DOHH2 (cell line): ENCODE results near the gene MEST.
A peak's percentile ranks its signal among the peaks of the same experiment; 100 is the strongest.

Source experiments
- H3F3A ChIP-seq: fragments of 200-600 bp; sonication (generic), shearing (Covaris generic); 2 replicates; pipeline ENCODE4 v1.6.0; 2016; ENCODE audit warnings: antibody characterized with exemption, mild to moderate bottlenecking; ENCODE audit not compliant: control insufficient read depth, insufficient read depth
- H3K27ac ChIP-seq: fragments of 200-600 bp; sonication (generic); 2 replicates; pipeline ENCODE4 v1.5.1; 2014; ENCODE audit warnings: low read depth, mild to moderate bottlenecking, low read length, moderate library complexity
- H3K27me3 ChIP-seq: fragments of 200-600 bp; sonication (generic); 2 replicates; pipeline ENCODE4 v1.6.1; 2014; ENCODE audit warnings: mild to moderate bottlenecking, low read length, mixed read lengths; ENCODE audit not compliant: control insufficient read depth
- H3K36me3 ChIP-seq: fragments of 200-600 bp; sonication (generic); 2 replicates; pipeline ENCODE4 v1.6.1; 2014; ENCODE audit warnings: mild to moderate bottlenecking, low read length, moderate library complexity, mixed read lengths; ENCODE audit not compliant: control insufficient read depth
- H3K4me1 ChIP-seq: fragments of 200-600 bp; sonication (generic); 2 replicates; pipeline ENCODE4 v1.6.1; 2014; ENCODE audit warnings: mild to moderate bottlenecking, low read length, mixed read lengths; ENCODE audit not compliant: control insufficient read depth
- H3K4me2 ChIP-seq: fragments of 200-600 bp; sonication (generic); 2 replicates; pipeline ENCODE4 v1.6.0; 2014; ENCODE audit warnings: mild to moderate bottlenecking, low read length, moderate library complexity
- H3K4me3 ChIP-seq: fragments of 200-600 bp; sonication (generic); 2 replicates; pipeline ENCODE4 v1.5.1; 2014; ENCODE audit warnings: mild to moderate bottlenecking, low read length, mixed read lengths
- H3K79me2 ChIP-seq: fragments of 200-600 bp; sonication (generic); 2 replicates; pipeline ENCODE4 v1.6.1; 2014; ENCODE audit warnings: mild to moderate bottlenecking, low read length, mixed read lengths; ENCODE audit not compliant: control insufficient read depth
- H3K9me2 ChIP-seq: fragments of 200-600 bp; sonication (generic); replicated peaks from 2 replicates; pipeline ENCODE4 v1.6.1; 2014; ENCODE audit warnings: mild to moderate bottlenecking, low read length, mixed read lengths; ENCODE audit not compliant: control insufficient read depth
- H3K9me3 ChIP-seq: fragments of 200-600 bp; sonication (generic); 2 replicates; pipeline ENCODE4 v1.6.1; 2014; ENCODE audit warnings: antibody characterized with exemption, low read length, mixed read lengths; ENCODE audit not compliant: control insufficient read depth, insufficient read depth
- H4K20me1 ChIP-seq: fragments of 200-600 bp; sonication (generic); 2 replicates; pipeline ENCODE4 v1.6.0; 2014; ENCODE audit warnings: low read depth, mild to moderate bottlenecking, antibody characterized with exemption, low read length, moderate library complexity; ENCODE audit not compliant: control insufficient read depth, insufficient read depth
- EZH2phosphoT487 ChIP-seq: fragments of 200-600 bp; sonication (generic); IDR thresholded peaks from 2 replicates; pipeline ENCODE4 v1.6.1; 2017; ENCODE audit warnings: borderline replicate concordance, mild to moderate bottlenecking, antibody characterized with exemption, low read length, moderate library complexity, mixed read lengths
- TF ChIP-seq, protein P1 (sequence below): fragments of 200-600 bp; sonication (generic); IDR thresholded peaks from one replicate; pipeline ENCODE4 v1.5.1; 2014; ENCODE audit warnings: antibody characterized with exemption, mild to moderate bottlenecking, low read depth, low read length; ENCODE audit not compliant: poor library complexity, severe bottlenecking

The MEST gene

DNA sequence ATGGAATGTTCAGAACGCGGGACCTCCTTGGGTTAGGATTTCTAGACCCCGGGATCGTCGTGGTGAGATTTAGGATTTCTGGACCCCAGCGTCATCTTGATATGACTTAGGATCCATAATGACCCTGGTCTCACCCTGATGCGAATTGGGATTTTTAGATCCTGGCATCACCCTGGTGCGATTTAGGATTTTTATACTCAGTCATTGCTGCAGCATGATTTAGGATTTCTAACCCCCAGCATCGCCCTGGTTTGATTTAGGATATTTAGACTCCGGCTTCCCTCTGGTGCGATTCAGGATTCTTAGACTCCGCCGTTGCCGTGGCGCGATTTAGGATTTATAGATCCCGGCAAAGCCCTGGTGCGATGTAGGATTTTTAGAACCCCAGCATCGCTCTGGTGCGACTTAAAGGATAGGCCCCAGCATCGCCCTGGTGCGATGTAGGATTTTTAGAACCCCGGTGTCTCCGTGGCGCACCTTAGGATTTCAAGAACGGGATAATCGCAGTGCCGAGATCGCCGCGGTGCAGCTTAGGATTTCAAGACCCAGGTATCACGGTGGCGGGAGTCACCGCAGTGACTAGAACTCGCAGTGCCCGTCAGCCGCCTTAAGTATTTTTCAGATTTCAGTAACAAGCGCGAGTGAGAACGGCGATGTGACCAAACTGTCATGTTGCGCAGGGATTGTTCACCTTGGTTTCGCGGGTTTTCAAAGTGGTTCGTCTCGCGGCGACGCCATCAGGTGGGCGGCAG lies 814 bp downstream of the MEST start:
- Histone ChIP-seq H3K27me3 (peaks cover 65% of the 10 kb centered on the region), H3K27ac (no peak overlapping the region), H3K36me3 (no peaks in the 10 kb centered on the region), H4K20me1 (no peaks in the 10 kb centered on the region), H3K79me2 (no peaks in the 10 kb centered on the region), H3F3A (no peaks in the 10 kb centered on the region), H3K4me1 (no peaks in the 10 kb centered on the region), H3K4me2 (no peak overlapping the region), H3K9me2 (no peaks in the 10 kb centered on the region), H3K9me3 (peaks cover 25% of the 10 kb centered on the region), H3K4me3 (no peak overlapping the region)
- TF ChIP-seq EZH2phosphoT487 = no peak
- TF ChIP-seq, protein P1, sequence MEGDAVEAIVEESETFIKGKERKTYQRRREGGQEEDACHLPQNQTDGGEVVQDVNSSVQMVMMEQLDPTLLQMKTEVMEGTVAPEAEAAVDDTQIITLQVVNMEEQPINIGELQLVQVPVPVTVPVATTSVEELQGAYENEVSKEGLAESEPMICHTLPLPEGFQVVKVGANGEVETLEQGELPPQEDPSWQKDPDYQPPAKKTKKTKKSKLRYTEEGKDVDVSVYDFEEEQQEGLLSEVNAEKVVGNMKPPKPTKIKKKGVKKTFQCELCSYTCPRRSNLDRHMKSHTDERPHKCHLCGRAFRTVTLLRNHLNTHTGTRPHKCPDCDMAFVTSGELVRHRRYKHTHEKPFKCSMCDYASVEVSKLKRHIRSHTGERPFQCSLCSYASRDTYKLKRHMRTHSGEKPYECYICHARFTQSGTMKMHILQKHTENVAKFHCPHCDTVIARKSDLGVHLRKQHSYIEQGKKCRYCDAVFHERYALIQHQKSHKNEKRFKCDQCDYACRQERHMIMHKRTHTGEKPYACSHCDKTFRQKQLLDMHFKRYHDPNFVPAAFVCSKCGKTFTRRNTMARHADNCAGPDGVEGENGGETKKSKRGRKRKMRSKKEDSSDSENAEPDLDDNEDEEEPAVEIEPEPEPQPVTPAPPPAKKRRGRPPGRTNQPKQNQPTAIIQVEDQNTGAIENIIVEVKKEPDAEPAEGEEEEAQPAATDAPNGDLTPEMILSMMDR = no peak

DNA sequence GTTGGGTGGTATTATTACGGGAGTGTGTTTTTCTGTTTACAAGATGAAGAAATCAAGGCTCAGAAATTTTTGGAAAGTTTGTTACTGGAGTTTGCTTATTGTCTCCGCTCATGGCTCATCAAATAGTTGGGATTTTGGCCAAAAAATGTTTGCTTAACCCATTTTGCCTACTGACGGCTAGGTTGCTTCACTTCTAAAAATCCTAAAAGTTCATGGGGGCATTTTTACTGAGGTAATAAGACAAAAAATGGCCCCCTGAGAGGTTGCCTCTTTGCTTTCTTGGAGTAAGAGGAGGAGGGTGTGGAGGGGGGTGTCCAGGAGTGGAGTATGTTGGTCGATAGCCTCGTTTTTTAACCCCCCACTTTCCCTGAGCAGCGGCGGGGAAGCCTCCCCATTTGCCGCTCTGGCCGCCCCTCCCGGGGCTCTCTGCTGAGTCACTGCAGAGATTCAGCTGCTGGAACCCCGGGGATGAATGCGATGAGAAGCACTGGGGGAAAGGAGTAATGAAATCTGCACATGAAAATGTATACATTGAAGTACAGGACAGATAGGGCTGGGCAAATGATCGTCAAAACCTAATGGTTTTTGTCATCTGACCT lies 1.5 kb downstream of the MEST start:
- Histone ChIP-seq H3K4me3 (no peak overlapping the region), H3K4me1 (no peaks in the 10 kb centered on the region), H3K4me2 (no peak overlapping the region), H3K79me2 (no peaks in the 10 kb centered on the region), H4K20me1 (no peaks in the 10 kb centered on the region), H3K9me2 (no peaks in the 10 kb centered on the region), H3K36me3 (no peaks in the 10 kb centered on the region), H3K9me3 (peaks cover 25% of the 10 kb centered on the region), H3K27me3 (peaks cover 59% of the 10 kb centered on the region), H3K27ac (no peak overlapping the region), H3F3A (no peaks in the 10 kb centered on the region)
- TF ChIP-seq, protein P1 = no peak
- TF ChIP-seq EZH2phosphoT487 = peak; percentile 45; the same call in 1 of the 2 replicates

DNA sequence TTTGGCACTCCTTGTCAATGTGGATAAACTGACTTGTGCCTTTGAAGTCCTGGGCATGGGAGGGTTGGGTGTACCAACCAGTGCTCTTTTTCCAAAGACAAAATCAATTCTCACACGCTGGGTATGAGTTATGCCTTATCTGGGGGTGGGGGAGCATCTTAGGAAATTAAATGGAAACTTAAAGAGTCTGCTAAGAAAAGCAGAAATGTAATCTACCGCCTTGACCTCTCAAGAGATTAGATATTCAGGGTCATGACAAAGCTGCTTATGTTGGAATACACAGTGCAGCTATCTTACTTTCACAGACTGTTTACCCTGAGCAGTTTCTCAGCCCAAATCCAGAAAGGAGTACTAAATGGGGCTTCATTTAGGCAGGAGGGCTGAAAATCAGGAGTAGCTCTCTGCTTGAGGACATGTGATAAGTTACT lies 2.6 kb downstream of the MEST start:
- H3K9me3 ChIP-seq = peaks cover 25% of the 10 kb centered on the region
- H3K27ac ChIP-seq = no peak overlapping the region
- H3K27me3 ChIP-seq = peaks cover 50% of the 10 kb centered on the region
- no peaks in the 10 kb centered on the region for H3K4me1 ChIP-seq
- no peaks in the 10 kb centered on the region for H3F3A ChIP-seq
- no peaks in the 10 kb centered on the region for H3K36me3 ChIP-seq
- no peaks in the 10 kb centered on the region for H4K20me1 ChIP-seq
- no peak overlapping the region for H3K4me2 ChIP-seq
- no peak for TF ChIP-seq EZH2phosphoT487
- TF ChIP-seq, protein P1 = no peak
- no peaks in the 10 kb centered on the region for H3K9me2 ChIP-seq
- H3K4me3 ChIP-seq = no peak overlapping the region
- no peaks in the 10 kb centered on the region for H3K79me2 ChIP-seq
